ENCODE measurements around the gene TSHZ2.
"Not testable (repeated sequence)": the region's sequence is repeated elsewhere in the genome, so short reads cannot be mapped to it uniquely, and the experiment has no call there.

TSHZ2 gene

GRCh38 chr20:53017206-53017605 is 45.0 kb downstream of the TSHZ2 start:
- TF ChIP-seq ZFX (IDR thresholded peaks at IDR 0.05; ENCODE audit: borderline replicate concordance) = no peak
- TF ChIP-seq, protein P1, sequence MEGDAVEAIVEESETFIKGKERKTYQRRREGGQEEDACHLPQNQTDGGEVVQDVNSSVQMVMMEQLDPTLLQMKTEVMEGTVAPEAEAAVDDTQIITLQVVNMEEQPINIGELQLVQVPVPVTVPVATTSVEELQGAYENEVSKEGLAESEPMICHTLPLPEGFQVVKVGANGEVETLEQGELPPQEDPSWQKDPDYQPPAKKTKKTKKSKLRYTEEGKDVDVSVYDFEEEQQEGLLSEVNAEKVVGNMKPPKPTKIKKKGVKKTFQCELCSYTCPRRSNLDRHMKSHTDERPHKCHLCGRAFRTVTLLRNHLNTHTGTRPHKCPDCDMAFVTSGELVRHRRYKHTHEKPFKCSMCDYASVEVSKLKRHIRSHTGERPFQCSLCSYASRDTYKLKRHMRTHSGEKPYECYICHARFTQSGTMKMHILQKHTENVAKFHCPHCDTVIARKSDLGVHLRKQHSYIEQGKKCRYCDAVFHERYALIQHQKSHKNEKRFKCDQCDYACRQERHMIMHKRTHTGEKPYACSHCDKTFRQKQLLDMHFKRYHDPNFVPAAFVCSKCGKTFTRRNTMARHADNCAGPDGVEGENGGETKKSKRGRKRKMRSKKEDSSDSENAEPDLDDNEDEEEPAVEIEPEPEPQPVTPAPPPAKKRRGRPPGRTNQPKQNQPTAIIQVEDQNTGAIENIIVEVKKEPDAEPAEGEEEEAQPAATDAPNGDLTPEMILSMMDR (IDR thresholded peaks at IDR 0.05) = no peak

GRCh38 chr20:53019464-53019863 is 47.3 kb downstream of the TSHZ2 start:
- H3K27ac ChIP-seq = no peak overlapping the region
- TF ChIP-seq, protein P1 (IDR thresholded peaks at IDR 0.05) = no peak
- TF ChIP-seq ZFX (IDR thresholded peaks at IDR 0.05; ENCODE audit: borderline replicate concordance) = no peak

More at GRCh38 chr20:53017206-53017605, 45.0 kb downstream of the TSHZ2 start:
- H3K27ac ChIP-seq = no peak overlapping the region

GRCh38 chr20:53020376-53020775 is 48.2 kb downstream of the TSHZ2 start:
- TF ChIP-seq, protein P1 (IDR thresholded peaks at IDR 0.05) = no peak
- TF ChIP-seq ZFX (IDR thresholded peaks at IDR 0.05; ENCODE audit: borderline replicate concordance) = no peak
- H3K27ac ChIP-seq = no peak overlapping the region

DNA sequence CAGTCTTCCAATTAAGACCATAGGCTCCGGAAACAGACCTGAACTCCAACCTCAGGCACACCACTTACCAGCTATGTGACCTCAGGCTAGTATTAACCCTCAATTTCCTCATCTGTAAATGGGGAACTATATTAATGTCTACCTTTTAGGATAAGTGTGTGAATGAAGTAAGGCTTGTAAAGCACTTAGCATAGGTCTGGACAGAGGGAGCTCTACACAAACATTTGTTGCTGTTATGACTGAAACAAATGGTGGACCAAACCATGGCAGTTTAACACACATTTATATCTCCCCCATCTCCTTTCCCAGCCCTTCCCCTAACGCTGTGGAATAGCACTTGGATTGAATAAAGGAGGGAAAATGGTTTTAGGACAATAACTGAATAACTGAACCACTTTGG is 48.7 kb downstream of the TSHZ2 start:
- no peak for TF ChIP-seq ZFX (IDR thresholded peaks at IDR 0.05; ENCODE audit: borderline replicate concordance)
- TF ChIP-seq, protein P1 (IDR thresholded peaks at IDR 0.05) = no peak
- no peak overlapping the region for H3K27ac ChIP-seq

GRCh38 chr20:53021934-53022333 is 49.8 kb downstream of the TSHZ2 start:
- TF ChIP-seq ZFX (IDR thresholded peaks at IDR 0.05; ENCODE audit: borderline replicate concordance) = no peak
- TF ChIP-seq, protein P1 (IDR thresholded peaks at IDR 0.05) = no peak
- no peak overlapping the region for H3K27ac ChIP-seq

DNA sequence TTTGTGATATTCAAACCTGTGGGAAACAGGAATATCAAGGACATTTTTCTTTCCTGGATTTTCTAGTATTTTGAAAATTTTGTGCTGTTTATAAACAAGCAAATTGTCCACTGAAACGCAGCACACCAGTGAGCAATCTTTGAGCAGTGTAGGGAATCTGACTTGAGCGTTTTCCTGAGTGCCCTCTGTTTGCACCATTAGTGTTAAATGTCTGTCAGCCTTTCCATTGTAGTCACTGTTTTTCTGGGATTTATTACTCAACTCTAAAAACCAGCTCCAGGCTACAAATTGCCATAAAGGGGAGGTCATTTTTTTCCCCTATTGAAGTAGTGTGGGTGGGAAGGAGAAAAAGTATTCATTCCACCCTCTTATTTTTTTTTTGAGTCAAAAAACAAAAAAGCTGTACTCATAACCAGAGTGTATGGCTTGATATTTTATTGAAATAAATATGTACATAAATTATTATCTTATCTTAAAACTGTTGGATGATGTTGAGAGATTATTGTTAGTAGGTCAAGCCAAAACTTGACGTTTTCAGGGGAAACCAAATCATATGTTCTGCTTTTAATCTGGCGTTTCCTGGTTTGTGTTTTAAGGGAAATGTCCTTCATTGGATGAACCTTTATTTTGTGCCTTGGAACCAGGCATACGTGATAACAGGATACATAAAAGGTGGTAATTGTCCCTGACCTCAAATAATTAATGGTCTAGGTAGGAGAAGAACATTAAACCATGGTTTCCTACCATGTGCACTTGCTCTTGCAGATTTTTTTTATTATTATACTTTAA is 51.8 kb downstream of the TSHZ2 start:
- TF ChIP-seq ZFX (IDR thresholded peaks at IDR 0.05; ENCODE audit: borderline replicate concordance) = no peak
- TF ChIP-seq, protein P1 (IDR thresholded peaks at IDR 0.05) = no peak
- H3K27ac ChIP-seq = no peak overlapping the region

DNA sequence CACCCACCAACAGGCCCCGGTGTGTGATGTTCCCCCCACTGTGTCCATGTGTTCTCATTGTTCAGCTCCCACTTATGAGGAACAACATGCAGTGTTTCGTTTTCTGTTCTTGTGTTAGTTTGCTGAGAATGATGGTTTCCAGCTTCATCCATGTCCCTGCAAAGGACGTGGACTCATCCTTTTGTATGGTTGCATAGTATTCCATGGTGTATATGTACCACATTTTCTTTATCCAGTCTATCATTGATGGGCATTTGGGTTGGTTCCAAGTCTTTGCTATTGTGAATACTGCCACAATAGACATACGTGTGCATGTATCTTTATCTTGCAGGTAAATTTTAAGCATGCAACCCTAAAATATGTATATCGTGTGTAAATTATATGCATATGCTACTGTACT is 52.5 kb downstream of the TSHZ2 start:
- H3K27ac ChIP-seq = not testable (repeated sequence)

DNA sequence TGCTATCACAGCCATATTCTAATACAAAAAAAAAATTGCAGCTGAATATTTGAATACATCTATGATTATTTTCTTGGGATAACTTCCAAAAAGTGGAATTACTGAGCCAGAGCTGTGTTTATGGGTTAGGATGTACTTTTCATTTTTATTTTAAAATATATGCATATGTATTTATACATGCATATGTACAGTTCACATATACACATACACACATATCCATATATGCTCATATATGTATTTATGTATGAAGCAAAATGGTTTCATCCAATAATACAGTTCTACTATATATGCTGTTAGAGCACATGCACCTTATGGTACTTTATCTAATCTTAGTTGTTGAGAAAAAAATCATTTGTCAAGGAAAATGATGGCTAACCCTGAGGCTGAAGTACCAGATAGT is 54.9 kb downstream of the TSHZ2 start:
- no peak for TF ChIP-seq ZFX (IDR thresholded peaks at IDR 0.05; ENCODE audit: borderline replicate concordance)
- TF ChIP-seq, protein P1 (IDR thresholded peaks at IDR 0.05) = no peak
- no peak overlapping the region for H3K27ac ChIP-seq
